SK-N-SH treated with all-trans-retinoic acid at 6 μM for 48 hours (cell line): Measurements from ENCODE around the gene ZNF587.
"Not testable (repeated sequence)": the region's sequence is repeated elsewhere in the genome, so short reads cannot be mapped to it uniquely, and the experiment has no call there.

ENCODE experiments used
- PATZ1 ChIP-seq: fragments of 250-450 bp; sonication (Bioruptor Pico); IDR thresholded peaks from 2 replicates; pipeline ENCODE4 v1.8.0; 2020; ENCODE audit warnings: mild to moderate bottlenecking, moderate library complexity, borderline replicate concordance
- RARB ChIP-seq: fragments of 250-450 bp; sonication (Bioruptor Pico); IDR thresholded peaks from 2 replicates; pipeline ENCODE4 v1.8.0; 2021; ENCODE audit warnings: mild to moderate bottlenecking, moderate library complexity
- ZC3H10 ChIP-seq: fragments of 250-450 bp; sonication (Bioruptor Pico); IDR thresholded peaks from 2 replicates; pipeline ENCODE4 v1.5.1; 2021; ENCODE audit warnings: mild to moderate bottlenecking, moderate library complexity

GRCh38 chr19:57823155-57823554 is 26.5 kb upstream of the ZNF587 start:
- TF ChIP-seq ZC3H10 (CRISPR knock-in tag); PATZ1; RARB (CRISPR knock-in tag): not testable (repeated sequence)
